ENCODE results near the gene NDC80. TPM values are rescaled to one million over a fixed set of nuclear protein-coding genes. Genes with fewer than 3 reads are reported as not detected.
A peak's percentile ranks its signal among the peaks of the same experiment; 100 is the strongest.

The NDC80 gene
- total and polyA plus RNA-seq, 9 of the 15 experiments (the other 6 are each of a cell fraction or from before 2014, with no cell fraction given), result 65.2 to 97.9 (median 83.3) TPM

DNA sequence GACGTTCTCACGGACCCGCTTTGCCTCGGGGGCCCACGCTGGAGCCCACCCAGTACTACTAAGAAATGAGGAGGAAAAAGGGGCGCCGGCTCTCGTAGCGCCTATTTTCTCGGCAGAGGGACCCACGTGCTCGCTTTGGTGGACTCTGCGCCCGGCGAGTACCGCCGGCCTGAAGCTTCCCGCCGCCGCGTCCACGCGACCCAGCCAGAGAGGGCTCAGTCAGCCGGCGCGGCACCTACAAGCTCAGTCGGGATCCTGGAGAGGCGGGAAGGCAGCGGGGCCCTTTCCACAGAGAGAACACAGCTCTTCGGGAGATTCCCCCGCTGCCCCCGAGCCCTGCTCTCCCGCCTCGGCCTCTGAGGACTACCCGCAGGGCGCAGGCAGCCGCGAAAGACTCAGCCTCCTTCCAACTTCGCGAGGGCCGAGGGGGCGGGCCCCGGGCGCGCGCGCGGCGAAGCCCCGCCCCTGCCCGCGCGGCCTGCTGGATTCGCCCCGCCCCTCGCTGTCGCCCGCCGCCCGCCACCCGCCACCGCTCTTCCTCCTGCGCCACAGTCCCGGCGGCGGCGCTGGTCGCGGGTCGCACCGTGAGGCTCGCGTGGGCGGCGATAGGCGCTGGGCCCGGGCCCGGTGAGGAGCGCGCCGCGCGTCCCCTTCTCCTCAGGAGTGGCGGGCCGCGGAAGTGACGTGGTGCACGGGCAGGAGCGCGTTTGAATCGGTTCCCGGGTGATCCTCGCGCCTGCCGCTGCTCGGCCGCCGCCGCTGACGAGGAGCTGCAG lies 84.0 kb downstream of the NDC80 start, which contains the start of gene SMCHD1 (continued):
- TF ChIP-seq, protein P1, sequence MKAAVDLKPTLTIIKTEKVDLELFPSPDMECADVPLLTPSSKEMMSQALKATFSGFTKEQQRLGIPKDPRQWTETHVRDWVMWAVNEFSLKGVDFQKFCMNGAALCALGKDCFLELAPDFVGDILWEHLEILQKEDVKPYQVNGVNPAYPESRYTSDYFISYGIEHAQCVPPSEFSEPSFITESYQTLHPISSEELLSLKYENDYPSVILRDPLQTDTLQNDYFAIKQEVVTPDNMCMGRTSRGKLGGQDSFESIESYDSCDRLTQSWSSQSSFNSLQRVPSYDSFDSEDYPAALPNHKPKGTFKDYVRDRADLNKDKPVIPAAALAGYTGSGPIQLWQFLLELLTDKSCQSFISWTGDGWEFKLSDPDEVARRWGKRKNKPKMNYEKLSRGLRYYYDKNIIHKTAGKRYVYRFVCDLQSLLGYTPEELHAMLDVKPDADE (conservative IDR thresholded peaks at IDR 0.05; ENCODE audit: control insufficient read depth, low read depth, low read length), result peak; percentile 85
- TF ChIP-seq FOXK1 (CRISPR knock-in tag; IDR thresholded peaks at IDR 0.05; ENCODE audit: borderline replicate concordance) (peak; percentile 96; the same call in 1 of the 2 replicates), MEF2A (IDR thresholded peaks at IDR 0.05; ENCODE audit: control insufficient read depth, low read depth, low read length) (no peak), ZNF212 (CRISPR knock-in tag; IDR thresholded peaks at IDR 0.05) (no peak), LEF1 (IDR thresholded peaks at IDR 0.05) (no peak), MTA3 (IDR thresholded peaks at IDR 0.05; ENCODE audit: borderline replicate concordance) (peak; percentile 89), RBM15 (IDR thresholded peaks at IDR 0.05; ENCODE audit: insufficient read depth, low read length) (no peak), BRD4 (IDR thresholded peaks at IDR 0.05) (peak; percentile 78; the same call in 1 of the 2 replicates), ZFX (CRISPR knock-in tag; IDR thresholded peaks at IDR 0.05) (peak; percentile 96), ZKSCAN8 (CRISPR knock-in tag; IDR thresholded peaks at IDR 0.05) (no peak), TBP (optimal IDR thresholded peaks at IDR 0.05; ENCODE audit: low read depth, low read length) (peak; percentile 92), ZNF143 (CRISPR knock-in tag; IDR thresholded peaks at IDR 0.05) (no peak; the same call in none of the 2 replicates), DACH1 (IDR thresholded peaks at IDR 0.05; ENCODE audit: partially characterized antibody) (no peak), FUS (optimal IDR thresholded peaks at IDR 0.05; ENCODE audit: low read depth, low read length) (peak; percentile 36), TEAD2 (tag; IDR thresholded peaks at IDR 0.05) (no peak), STAT6 (CRISPR knock-in tag; IDR thresholded peaks at IDR 0.05) (no peak), ZBED1 (IDR thresholded peaks at IDR 0.05) (peak; percentile 93), SP1 (CRISPR knock-in tag; IDR thresholded peaks at IDR 0.05) (peak; percentile 87; the same call in 1 of the 2 replicates)
- TF ChIP-seq, protein P2, sequence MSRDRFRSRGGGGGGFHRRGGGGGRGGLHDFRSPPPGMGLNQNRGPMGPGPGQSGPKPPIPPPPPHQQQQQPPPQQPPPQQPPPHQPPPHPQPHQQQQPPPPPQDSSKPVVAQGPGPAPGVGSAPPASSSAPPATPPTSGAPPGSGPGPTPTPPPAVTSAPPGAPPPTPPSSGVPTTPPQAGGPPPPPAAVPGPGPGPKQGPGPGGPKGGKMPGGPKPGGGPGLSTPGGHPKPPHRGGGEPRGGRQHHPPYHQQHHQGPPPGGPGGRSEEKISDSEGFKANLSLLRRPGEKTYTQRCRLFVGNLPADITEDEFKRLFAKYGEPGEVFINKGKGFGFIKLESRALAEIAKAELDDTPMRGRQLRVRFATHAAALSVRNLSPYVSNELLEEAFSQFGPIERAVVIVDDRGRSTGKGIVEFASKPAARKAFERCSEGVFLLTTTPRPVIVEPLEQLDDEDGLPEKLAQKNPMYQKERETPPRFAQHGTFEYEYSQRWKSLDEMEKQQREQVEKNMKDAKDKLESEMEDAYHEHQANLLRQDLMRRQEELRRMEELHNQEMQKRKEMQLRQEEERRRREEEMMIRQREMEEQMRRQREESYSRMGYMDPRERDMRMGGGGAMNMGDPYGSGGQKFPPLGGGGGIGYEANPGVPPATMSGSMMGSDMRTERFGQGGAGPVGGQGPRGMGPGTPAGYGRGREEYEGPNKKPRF (IDR thresholded peaks at IDR 0.05; ENCODE audit: low read depth, low read length), result no peak
- TF ChIP-seq, protein P3, sequence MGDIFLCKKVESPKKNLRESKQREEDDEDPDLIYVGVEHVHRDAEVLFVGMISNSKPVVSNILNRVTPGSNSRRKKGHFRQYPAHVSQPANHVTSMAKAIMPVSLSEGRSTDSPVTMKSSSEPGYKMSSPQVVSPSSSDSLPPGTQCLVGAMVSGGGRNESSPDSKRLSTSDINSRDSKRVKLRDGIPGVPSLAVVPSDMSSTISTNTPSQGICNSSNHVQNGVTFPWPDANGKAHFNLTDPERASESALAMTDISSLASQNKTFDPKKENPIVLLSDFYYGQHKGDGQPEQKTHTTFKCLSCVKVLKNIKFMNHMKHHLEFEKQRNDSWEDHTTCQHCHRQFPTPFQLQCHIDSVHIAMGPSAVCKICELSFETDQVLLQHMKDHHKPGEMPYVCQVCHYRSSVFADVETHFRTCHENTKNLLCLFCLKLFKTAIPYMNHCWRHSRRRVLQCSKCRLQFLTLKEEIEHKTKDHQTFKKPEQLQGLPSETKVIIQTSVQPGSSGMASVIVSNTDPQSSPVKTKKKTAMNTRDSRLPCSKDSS (IDR thresholded peaks at IDR 0.05; ENCODE audit: low read depth, partially characterized antibody), result no peak

Measured in K562 (cell line).